Bronchial epithelial cell (primary cell): ENCODE data around the gene CNKSR3. TPM values are rescaled to one million over a fixed set of nuclear protein-coding genes. Genes with fewer than 3 reads are reported as not detected.

Experiments used
- DNase-seq: peaks from one replicate; pipeline ENCODE4 v3.0.0-alpha.2; 2010; ENCODE audit warnings: low read depth
- FAIRE-seq: peaks from 2 replicates; lab custom pipeline; 2011; peaks lifted over from hg19 to GRCh38; lab: Jason Lieb, UNC
- H3K27me3 ChIP-seq: 2 replicates; pipeline ENCODE4 v1.5.1; 2011; ENCODE audit warnings: low read length; ENCODE audit not compliant: control insufficient read depth, insufficient read depth
- H3K36me3 ChIP-seq: 2 replicates; pipeline ENCODE4 v1.5.1; 2011; ENCODE audit warnings: low read length; ENCODE audit not compliant: control insufficient read depth, insufficient read depth
- H3K4me3 ChIP-seq: 2 replicates; pipeline ENCODE4 v1.5.1; 2011; ENCODE audit warnings: mild to moderate bottlenecking, low read depth, low read length, control low read depth
- total RNA-seq: library from RNA; depleted of rRNA; stranded (reverse); fragments of >200 nt; gene quantifications from 2 replicates; pipeline ENCODE4 v1.2.1, GENCODE V29; 2014
- TF ChIP-seq, protein P1 (sequence below): IDR thresholded peaks from 2 replicates; pipeline ENCODE4 v1.5.1; 2011; ENCODE audit warnings: mild to moderate bottlenecking, moderate library complexity, low read length, control low read depth, inconsistent platforms; ENCODE audit not compliant: insufficient read depth, severe bottlenecking

Gene CNKSR3
- total RNA-seq, 1 donor from 2014 or later, result 2.6 TPM

DNA sequence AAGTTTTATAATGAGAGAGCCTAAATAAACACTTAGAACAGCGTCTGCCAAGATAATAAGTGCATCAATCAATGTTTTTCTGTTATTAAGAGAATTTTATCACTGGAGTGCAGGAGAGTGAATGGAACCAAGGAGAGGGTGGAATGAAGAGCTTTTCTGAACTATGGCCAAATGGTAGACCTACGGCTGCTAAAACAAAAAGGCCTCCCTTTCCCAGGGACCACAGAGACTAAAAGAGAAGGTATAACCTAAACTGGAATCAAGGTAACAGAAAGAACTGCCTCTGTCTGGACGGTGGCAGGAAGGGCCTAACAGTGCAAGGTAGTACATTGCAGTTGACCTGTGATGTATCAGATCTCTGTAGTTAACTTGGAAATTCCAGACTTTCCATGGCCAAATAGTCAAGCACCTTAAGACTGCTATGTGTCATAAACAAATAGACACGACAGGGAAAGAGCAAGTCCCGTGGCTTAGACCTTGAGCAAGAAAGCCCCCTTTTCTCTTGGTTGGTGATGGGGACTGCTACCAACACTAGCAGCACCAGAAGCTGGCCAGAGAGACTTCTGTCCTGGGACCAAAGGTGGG lies 5.5 kb downstream of the CNKSR3 start:
- no peaks in the 10 kb centered on the region for H3K27me3 ChIP-seq
- no peaks in the 10 kb centered on the region for H3K36me3 ChIP-seq
- TF ChIP-seq, protein P1, sequence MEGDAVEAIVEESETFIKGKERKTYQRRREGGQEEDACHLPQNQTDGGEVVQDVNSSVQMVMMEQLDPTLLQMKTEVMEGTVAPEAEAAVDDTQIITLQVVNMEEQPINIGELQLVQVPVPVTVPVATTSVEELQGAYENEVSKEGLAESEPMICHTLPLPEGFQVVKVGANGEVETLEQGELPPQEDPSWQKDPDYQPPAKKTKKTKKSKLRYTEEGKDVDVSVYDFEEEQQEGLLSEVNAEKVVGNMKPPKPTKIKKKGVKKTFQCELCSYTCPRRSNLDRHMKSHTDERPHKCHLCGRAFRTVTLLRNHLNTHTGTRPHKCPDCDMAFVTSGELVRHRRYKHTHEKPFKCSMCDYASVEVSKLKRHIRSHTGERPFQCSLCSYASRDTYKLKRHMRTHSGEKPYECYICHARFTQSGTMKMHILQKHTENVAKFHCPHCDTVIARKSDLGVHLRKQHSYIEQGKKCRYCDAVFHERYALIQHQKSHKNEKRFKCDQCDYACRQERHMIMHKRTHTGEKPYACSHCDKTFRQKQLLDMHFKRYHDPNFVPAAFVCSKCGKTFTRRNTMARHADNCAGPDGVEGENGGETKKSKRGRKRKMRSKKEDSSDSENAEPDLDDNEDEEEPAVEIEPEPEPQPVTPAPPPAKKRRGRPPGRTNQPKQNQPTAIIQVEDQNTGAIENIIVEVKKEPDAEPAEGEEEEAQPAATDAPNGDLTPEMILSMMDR, result no peak
- DNase-seq (no peak), FAIRE-seq (no peak)
- no peak overlapping the region for H3K4me3 ChIP-seq

DNA sequence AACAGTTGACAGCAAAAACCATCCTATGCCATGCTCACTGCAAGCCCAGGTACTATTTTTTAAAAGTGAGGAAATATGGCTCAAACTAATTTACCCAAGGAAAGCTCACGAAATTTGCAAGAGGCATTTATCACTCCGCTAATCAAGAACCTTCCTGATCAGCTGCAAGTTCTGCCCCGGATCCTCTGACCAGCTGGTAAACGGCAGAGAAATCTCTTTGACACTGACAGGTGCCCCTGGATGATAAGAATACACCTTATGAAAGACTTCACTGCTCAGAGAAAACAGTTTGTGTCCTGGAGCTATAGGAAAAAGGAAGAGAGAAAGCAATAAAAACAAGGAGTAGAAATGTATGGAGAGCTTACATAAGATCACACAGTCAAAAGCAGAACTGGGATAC lies 6.4 kb downstream of the CNKSR3 start:
- H3K36me3 ChIP-seq, result no peaks in the 10 kb centered on the region
- FAIRE-seq, result no peak
- DNase-seq, result no peak
- TF ChIP-seq, protein P1, result no peak
- H3K4me3 ChIP-seq, result no peak overlapping the region
- H3K27me3 ChIP-seq, result no peaks in the 10 kb centered on the region

GRCh38 chr6:154503658-154504057 lies 6.8 kb downstream of the CNKSR3 start:
- no peak for FAIRE-seq
- Histone ChIP-seq H3K27me3 (no peaks in the 10 kb centered on the region), H3K36me3 (no peaks in the 10 kb centered on the region), H3K4me3 (no peak overlapping the region)
- DNase-seq, result no peak
- TF ChIP-seq, protein P1, result no peak

DNA sequence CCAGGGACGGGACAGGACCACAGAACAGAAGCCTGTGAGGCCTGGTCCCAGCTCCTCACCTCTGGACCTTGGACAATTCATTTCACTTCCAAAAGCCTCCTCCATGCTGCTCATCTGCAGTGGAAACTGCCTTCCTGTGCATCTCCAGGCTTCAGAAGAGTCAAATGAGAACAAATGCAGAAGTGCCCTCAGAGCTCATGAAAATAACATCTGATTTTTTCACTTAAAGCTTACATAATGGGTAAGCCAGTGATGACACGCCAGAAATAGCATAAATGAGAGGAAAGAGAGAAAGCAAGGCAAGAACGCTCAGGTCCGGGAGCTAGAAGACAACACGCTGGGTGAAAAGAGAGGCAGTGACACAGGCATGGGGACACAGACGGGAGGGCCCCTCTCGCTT lies 7.9 kb downstream of the CNKSR3 start:
- H3K27me3 ChIP-seq, result no peaks in the 10 kb centered on the region
- no peaks in the 10 kb centered on the region for H3K36me3 ChIP-seq
- TF ChIP-seq, protein P1, result no peak
- DNase-seq, result no peak
- no peak for FAIRE-seq
- no peak overlapping the region for H3K4me3 ChIP-seq

DNA sequence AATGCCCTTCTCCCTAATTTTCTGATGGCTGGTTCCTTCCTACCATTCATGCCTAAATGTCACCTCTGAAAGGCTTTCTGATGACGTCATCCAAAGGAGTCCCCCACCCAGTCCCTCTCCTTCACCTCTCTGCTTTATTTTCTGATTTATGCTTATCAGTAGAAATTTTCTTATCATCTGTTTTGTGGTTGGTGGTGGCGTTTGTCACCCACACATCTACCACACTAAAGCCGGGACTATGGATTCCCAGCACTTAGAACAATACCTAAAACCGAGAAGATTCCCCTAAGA lies 9.0 kb downstream of the CNKSR3 start:
- no peak for FAIRE-seq
- no peak overlapping the region for H3K4me3 ChIP-seq
- no peaks in the 10 kb centered on the region for H3K36me3 ChIP-seq
- TF ChIP-seq, protein P1, result no peak
- no peaks in the 10 kb centered on the region for H3K27me3 ChIP-seq
- no peak for DNase-seq

- H3K4me3 ChIP-seq, result no peak overlapping the region
- no peaks in the 10 kb centered on the region for H3K36me3 ChIP-seq
- H3K27me3 ChIP-seq, result no peaks in the 10 kb centered on the region
- FAIRE-seq, result no peak
- DNase-seq, result no peak
- TF ChIP-seq, protein P1, result peak; percentile 50
Observed at GRCh38 chr6:154500769-154501577, 9.5 kb downstream of the CNKSR3 start.
